ENCODE data around the gene TAC3. TPM values are rescaled to one million over a fixed set of nuclear protein-coding genes. Genes with fewer than 3 reads are reported as not detected.
"Not testable (repeated sequence)": the region's sequence is repeated elsewhere in the genome, so short reads cannot be mapped to it uniquely, and the experiment has no call there.

The TAC3 gene
- total RNA-seq, 1 donor, result not detected

DNA sequence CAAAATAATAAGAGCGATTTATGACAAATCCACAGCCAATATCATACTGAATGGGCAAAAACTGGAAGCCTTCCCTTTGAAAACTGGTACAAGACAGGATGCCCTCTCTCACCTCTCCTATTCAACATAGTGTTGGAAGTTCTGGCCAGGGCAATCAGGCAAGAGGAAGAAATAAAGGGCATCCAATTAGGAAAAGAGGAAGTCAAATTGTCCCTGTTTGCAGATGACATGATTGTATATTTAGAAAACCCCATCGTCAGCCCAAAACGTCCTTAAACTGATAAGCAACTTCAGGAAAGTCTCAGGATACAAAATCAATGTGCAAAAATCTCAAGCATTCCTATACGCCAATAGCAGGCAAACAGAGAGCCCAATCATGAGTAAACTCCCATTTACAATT is 54.1 kb downstream of the TAC3 start:
- not testable (repeated sequence) for H3K9me3 ChIP-seq (ENCODE audit: low read depth, low read length); H3K27me3 ChIP-seq (ENCODE audit: insufficient read depth, low read length)

More for the DNA sequence above, 54.1 kb downstream of the TAC3 start:
- not testable (repeated sequence) for H3K4me3 ChIP-seq (ENCODE audit: low read length); H3K4me1 ChIP-seq (ENCODE audit: insufficient read depth, low read length)

Other genes starting within 250 kb of the TAC3 start
- not detected for gene SDR9C7, start 82.1 kb downstream of the TAC3 start, total RNA-seq
- 0.42 TPM for gene RDH16, start 58.9 kb downstream of the TAC3 start, total RNA-seq
- gene ZBTB39, start 10.0 kb downstream of the TAC3 start, total RNA-seq, result 12.8 TPM
- gene MYO1A, start 33.6 kb upstream of the TAC3 start, total RNA-seq, result 0.31 TPM
- 6.6 TPM for gene NEMP1, start 62.3 kb upstream of the TAC3 start, total RNA-seq
- 16.3 TPM for gene NAB2, start 72.6 kb upstream of the TAC3 start, total RNA-seq
- 68.1 TPM for gene STAT6, start 94.8 kb upstream of the TAC3 start, total RNA-seq
- gene LRP1, start 112.0 kb upstream of the TAC3 start, total RNA-seq, result 56.0 TPM
- gene LRP1-AS, start 131.1 kb upstream of the TAC3 start, total RNA-seq, result not detected
- gene NXPH4, start 200.3 kb upstream of the TAC3 start, total RNA-seq, result not detected
- 50.6 TPM for gene SHMT2, start 213.2 kb upstream of the TAC3 start, total RNA-seq
- gene STAC3, start 234.7 kb upstream of the TAC3 start, total RNA-seq, result 3.1 TPM